Measurements from ENCODE around the gene RNF212.

Gene RNF212

DNA sequence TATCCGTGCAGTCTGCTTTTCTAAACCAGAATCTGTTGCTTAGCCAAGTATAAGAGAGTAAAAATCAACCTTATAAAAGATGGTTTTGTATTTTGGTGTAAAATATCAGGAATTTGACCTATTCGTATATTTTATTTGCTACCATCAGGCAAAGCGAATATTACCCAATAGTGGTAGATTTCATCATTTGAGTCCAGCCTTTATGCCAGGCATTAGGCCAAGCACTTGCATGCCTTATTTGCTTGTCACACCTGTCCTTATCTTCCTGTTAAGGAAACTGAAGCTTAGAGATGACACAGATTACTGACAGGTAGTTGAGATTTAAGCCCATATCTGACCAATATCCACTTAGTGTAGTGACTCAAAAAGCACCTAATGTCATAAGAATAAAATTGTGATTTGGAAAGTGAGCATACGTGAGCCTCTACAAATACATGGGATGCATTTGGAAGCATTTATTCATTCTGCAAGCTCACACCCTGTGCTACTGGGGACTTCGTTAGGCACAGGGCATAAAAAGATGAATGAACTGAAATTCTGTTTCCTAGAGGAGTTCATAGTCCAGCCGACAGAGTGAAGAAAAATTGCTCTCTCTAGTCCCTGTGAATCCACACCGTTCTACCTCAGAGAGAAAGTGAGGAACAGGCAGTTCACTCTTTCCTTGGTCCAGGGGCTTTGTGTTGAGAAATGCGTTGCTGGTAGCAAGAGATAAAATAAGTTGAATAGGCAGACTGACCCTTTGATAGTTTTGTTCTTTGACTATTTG lies 2.3 kb upstream of the RNF212 start:
- no peak for DNase-seq (ENCODE audit: low read depth in 1 of 2, low spot score in 1 of 2)

DNA sequence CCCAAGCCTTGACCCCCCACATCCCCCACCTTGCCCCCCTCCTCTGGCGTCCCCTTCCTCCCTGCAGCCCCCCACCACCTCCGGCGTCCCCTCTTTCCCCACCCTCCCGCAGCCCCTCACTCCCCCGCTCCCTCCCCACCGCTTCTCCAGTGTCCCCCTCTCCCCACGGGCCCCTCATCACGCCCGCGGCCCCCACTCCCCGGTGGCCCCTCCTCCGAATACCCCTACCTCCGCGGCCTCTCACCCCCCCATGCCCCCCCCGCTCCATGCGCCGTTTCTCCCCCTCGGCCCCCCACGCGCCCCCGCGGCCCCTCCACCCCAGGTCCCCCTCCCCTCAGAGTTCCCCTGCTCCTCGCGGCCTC lies 562 bp downstream of the RNF212 start:
- DNase-seq (ENCODE audit: low read depth in 1 of 2, low spot score in 1 of 2): no peak

DNA sequence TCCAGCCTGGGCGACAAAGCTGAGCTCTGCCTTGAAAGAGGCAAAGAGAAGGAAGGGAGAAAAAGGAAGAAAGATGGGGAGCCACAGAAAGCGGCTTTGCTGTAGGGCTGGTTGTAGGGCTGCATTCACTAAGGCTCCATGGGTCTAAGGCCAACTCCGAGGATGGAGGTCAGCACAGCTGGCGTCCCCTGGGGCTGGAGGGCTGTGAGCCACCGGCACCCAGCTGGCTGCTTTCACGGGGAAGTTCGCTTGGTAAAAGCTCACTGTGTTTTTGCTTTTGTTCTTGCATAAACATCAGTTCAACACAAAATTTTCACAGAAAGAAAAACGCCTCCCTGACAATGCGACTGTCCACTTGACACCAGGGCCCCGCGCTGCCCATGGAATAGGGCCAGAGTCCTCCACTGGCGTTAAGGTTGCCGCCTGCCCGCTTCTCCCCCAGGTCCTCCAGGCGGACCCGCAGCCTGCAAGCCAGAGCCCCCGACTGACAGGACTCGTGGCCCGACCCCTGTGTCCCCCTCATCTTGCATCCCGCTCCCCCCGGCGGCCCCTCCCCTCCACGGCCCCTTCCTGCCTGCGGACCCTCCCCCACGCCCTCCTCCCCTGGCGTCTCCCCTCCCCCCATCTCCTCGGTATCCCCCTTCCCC lies 1.1 kb downstream of the RNF212 start:
- DNase-seq (ENCODE audit: low read depth in 1 of 2, low spot score in 1 of 2): no peak

DNA sequence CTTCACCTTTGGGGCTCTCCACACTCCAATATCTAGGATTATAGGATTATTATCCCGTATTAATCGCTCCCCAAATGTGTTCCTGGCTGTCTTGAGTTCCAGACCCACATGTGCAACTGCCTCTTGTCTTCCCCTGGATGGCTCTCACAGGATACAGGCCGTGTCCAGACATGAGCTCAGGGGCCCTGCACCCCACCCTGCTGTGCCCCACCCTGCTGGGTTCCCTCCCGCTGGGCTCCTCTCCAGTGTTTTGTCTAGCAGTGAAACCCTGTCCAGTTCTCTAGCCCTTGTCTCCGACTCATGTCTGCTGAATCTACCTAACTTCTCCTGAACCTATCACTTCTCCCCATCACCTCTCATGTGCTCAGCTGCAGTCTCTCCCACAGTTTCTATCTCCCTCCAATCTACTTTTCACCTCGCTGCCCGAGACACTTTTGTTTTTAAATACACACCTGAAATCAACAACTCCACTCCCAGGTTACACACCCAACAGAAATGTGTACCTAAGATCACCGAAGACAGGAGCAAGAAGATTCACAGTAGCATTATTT lies 2.0 kb downstream of the RNF212 start:
- DNase-seq (ENCODE audit: low read depth in 1 of 2, low spot score in 1 of 2): no peak

DNA sequence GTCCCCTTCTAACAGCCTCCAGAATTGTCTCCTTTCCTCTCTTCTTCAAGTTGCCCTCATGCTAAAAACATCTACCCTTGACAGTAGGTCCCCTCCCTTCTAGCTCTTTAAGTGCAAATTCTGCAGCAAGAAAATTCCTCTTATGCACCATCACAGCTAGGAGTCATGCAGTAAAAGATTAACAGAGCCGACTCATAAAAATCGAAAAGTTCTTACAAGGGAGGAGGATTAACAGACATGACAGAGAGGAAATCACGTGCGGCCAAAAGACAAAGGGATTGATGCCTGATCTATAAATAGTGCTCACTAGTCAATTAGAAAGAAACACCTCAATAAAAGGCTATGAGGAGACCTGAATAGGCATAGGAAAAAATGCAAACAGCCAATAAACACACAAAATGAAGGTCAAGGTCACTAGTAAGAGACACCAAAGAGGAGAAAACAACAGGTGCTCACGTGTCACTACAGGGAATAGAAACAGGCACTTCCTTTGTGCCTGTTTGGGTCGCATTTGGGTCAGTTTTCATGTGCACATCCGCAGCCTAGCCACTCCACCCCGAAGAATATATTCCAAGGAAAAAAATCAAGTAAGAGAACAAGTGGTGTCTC lies 3.4 kb downstream of the RNF212 start:
- DNase-seq (ENCODE audit: low read depth in 1 of 2, low spot score in 1 of 2): no peak

DNA sequence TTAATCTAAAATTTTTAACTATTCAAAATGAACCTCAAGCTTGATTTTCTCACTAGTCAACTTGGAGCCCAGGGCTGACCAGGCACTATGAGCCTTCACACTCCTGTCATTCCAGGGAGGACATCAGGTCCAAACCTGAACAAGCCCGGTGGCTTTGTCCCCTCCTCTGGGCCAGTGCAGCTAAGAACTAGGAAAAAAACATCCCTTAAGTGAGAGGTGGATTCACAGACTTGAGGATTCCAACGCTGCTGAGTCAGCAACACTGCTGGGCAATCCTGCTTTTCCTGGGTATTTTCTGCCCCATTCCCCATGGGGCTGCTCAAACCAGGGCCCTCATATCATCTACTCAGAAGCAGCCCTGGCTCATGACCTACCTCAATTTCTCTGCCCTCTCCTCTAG lies 4.0 kb downstream of the RNF212 start:
- DNase-seq (ENCODE audit: low read depth in 1 of 2, low spot score in 1 of 2): no peak

DNA sequence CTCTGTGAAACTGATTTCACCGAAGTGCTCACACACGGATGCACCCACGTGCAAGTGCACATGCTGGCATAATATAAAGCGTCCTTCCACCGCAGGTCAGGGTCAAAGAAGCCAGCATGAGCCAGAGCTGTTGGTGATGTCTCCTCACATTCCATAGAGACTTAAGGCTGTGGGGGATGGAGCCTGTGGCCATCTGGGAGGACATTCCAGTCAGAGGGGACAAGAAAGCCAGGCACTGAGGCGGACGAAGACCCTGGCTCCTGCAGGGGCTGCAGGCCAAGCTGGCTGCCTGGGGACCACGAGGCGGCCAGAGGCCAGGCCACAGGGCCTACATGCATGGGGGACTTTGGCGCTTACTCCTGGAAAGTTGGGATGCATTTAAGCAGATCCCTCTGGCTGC lies 7.7 kb downstream of the RNF212 start:
- no peak for DNase-seq (ENCODE audit: low read depth in 1 of 2, low spot score in 1 of 2)

DNA sequence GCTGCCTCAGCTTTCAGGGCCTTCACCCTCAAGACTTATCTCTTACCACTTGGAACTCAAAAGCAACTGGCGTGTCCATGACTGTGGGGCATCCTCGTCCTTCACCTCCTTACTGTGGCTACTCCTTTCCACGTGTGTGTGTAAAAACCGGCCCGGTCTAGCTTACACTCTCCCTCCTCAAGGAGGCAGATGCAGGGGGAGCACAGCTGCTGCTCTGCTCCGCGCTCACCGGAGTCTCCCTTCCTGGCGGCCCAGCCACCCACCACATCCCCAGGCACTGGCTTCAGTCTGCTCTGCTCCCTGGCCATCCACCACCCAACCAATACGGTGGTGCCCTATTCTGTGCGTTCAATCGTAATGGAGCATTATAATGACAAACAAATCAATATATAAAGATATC lies 8.3 kb downstream of the RNF212 start:
- DNase-seq (ENCODE audit: low read depth in 1 of 2, low spot score in 1 of 2): no peak

DNA sequence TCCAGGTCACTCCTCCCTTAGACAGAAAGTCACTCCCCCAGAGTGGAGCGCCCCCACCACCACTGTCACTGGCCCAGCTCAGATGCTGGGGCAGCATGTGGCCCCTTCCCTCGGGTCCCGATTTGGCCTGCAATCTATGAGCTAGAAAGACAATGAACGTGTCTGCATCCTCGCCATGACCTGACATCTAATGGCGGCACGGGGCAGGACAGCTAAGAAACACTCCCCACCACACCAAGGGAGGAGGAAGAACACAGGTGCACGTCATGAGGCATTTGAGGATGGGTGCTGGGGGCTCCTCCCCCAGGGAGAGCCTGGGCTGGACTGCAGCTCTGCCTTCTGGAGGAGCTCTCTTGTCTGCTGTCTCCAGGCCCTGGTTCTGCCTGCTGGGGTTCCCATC lies 8.7 kb downstream of the RNF212 start:
- DNase-seq (ENCODE audit: low read depth in 1 of 2, low spot score in 1 of 2): no peak

DNA sequence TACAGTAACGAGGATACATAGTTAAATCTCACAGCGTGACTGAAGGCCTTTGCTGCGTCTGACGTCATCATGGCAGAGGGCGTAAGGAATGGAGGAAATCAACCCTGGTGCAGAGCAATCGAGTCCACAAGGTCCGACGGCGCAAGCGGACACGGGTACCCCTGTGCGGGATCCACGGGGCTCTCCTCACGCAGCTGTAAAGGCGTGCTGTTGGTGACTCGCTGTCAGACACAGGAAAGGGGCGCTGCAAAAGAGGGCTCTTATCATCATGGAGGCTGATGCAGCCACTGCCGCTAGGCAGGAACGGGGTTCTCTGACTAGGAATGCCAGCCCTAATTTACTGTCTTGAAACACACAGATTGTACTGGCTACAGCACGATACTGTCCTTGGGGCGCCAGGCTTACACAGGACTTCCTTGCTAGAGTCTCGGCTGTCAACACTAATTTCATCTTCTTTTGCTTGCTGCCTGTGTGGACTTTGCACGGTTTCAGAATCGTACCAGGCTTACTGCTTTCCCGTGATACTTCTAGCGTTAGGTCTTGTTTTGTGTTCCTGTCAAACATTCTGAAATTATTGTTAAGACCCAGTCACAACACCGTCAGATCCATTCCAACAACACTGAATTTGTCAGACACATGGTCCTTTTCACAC lies 13.6 kb downstream of the RNF212 start:
- no peak for DNase-seq (ENCODE audit: low read depth in 1 of 2, low spot score in 1 of 2)

DNA sequence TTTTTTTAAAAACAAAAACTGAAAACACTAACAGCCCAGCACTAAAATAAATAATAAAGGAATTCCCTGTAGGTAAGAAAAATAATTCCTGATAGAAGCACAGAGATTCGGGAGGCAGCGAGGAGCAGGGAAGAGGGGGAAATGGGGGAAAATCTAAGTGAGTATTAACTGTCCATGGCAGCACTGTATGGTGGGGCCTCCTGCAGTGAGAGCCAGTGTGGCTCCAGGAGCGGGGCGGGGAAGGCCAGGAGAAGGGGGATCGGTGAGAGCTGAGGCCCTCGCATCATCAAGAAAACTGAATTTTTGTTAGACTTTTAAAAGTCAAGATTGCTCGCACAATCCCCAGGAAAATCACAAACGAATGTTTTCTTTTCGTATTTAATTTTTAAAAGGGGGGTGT lies 14.1 kb downstream of the RNF212 start:
- no peak for DNase-seq (ENCODE audit: low read depth in 1 of 2, low spot score in 1 of 2)

DNA sequence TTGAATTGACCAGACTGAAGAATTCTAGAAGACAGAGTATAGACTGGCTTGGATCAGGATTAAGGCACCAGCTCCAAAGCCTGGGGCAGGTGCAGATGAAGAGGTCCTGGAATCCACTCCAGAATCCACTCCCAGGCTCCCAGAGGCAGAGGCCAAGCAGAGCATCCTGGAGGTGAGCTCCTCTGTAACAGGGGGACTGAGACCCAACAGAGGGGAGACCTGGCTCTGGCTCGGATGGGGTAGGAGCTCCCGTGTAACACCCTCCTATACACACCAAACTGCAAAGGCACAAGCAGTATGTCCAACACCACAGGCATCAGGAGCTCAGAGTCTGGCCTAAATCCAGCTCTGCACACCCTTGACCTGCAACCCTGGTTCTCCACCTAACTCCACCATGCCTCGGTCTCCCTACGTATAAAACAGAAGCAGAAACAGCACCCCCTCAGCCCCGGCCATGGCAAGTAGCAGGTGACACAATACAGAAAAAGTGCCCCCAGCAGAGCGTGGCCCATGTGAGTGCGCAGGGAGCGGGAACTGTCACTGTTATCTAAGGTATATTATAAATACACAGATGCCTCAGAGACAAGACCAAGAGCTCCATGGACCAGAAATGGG lies 14.9 kb downstream of the RNF212 start:
- no peak for DNase-seq (ENCODE audit: low read depth in 1 of 2, low spot score in 1 of 2)

DNA sequence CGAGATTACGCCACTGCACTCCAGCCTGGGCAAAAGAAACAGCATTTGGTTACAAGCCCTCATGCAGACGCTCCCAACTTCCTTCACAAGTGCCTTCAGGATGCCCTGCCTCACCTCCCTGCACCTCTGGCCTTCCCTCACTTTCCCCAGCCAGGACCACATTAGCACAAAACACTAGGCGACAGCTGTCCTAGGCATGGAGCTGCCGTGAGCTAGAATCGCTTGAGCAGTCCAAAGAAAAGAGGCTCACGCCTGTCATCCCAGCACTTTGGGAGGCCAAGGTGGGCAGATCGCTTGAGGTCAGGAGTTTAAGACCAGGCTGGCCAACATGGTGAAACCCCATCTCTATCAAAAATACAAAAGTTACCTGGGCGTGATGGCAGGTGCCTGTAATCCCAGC lies 15.8 kb downstream of the RNF212 start:
- no peak for DNase-seq (ENCODE audit: low read depth in 1 of 2, low spot score in 1 of 2)

DNA sequence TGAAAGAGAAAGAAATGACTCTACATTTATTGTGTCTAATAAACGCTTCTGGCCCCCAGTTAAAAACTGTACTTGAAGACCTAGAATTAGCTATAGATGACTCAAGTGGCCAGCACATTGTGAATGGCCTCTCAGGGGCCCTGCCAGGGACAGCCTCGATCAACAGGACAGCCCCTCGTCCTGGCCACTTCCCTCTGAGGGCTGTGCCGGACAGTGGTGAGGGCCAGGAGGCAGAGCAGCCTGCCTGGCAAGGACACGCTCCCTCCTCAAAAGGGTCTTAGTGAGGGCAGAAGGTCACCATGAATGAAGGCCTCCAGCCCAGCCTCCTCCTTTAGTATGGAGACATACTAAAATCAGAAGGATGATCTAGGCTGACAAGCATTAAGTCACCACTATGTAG lies 16.5 kb downstream of the RNF212 start:
- DNase-seq (ENCODE audit: low read depth in 1 of 2, low spot score in 1 of 2): no peak

DNA sequence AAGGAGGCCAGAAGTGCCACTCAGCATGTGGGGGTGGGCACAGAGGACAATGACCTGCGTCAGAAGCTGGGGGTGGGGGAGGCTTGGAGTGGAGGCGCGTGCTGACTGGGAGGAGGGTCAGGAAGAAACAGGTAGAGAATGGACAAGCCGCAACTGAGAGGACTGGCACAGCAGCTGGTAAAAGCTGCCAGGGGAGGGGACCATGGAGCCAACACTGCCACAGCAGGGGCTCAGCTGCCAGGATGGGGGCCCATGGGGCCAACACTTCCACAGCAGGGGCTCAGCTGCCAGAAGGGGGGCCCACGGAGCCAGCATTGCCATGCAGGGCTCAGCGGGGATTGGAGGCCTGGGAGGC lies 19.1 kb downstream of the RNF212 start:
- no peak for DNase-seq (ENCODE audit: low read depth in 1 of 2, low spot score in 1 of 2)

DNA sequence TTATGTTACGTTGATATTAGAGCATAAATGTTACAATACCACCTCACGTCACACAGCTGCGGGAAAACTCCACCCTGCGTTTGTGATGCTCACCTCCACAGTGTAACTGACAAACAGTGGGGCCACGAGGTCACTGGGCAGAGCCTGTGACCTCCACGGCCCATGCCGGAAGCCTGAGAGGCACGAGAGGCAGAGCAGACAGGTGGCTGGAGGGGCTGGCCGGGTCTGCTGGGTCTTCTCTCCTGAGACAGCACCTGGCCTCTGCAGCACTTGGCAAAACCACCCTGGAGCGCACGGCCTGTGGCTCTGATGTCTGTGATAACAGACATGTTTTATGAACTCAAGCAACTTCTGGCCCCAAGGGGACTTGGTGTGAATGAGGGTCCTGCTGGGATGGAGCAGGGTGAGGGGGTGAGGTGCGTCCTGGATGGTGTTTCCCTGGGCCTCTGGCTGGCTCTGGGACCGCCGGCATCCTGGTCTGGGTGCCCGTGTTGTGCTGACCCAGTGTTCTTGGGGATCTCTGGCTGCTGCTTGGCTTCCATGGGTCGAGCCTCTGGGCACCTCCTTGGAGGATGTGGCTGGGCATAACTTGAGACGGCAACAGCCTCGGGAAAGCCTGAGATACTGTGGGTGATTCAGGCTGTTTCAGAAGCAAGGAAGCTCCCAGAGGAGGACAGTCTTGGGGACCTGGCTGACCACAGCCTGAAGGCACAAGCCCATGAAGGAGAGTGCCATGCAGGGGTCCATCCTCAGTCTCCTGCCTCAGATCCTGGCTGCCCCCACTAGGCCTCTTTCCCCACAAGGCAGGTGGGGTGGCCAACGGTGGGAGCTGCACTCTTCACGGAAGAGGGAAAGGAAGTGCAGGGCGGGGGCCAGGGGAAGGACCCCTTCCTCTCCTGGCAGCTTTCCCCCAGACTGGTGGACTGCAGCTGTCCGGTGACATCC lies 19.7 kb downstream of the RNF212 start:
- DNase-seq (ENCODE audit: low read depth in 1 of 2, low spot score in 1 of 2): no peak

DNA sequence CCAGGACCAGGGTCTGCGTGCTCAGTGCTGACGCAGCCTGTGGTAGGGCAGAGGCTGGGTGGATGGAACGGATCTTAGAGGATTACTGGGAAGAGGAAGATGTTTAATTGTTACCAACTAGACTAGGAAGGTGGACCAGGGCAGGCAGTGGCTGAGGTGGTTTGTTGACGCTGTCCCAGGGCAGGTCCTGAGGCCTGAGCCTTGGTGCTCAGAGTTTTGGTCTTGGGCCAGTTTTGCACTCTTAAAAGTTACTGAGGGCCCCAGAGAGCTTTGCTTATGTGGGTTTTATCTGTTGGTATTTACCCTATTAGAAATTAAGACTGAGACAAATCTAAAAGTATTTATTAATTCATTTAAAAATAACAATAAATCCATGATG lies 20.4 kb downstream of the RNF212 start:
- DNase-seq (ENCODE audit: low read depth in 1 of 2, low spot score in 1 of 2): no peak

DNA sequence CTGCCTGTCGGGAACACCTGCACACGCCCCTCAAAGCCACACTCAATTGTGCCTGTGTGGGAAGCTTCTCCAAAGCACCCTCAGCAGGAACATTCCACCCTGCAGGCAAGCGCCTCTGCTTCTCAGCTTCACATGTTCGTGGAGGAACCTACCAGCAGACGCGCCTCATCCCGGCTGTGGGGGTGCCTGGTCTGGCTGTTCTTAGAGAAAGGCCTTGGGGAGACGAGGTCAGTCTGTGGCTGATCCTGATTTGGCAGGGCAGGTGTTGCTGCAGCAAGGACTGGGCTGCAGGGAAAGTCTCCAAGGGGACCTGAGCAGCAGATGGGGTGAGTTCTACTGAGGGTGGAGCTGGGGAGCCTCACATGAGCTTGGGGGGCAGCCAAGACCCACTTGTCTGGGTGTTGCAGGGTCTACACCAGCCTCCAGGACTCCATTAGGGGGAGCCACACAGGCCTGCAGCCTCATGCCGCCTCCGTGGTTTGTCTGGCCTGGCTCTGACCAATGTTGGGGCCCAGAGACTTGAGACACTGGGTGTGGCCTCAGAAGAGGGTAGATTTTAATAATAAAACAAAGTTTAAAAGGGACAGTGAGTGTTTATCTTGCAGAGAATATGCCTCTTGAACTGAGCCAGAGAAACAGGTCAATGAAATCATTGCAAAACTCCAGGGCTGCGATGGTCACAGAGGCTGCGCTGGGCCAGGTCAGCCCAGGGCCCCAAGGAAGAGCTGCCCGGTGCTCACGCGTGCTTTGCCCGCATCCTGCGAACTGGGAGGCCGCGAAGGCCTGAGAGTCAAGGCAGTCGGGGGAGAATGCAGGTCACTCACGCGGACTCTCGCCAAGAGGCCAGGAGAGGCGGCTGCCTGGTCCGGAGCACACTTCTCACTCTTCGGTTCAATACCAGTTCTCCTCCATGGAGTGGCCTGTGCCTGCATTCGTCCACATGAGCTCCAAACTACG lies 21.1 kb downstream of the RNF212 start:
- no peak for DNase-seq (ENCODE audit: low read depth in 1 of 2, low spot score in 1 of 2)

DNA sequence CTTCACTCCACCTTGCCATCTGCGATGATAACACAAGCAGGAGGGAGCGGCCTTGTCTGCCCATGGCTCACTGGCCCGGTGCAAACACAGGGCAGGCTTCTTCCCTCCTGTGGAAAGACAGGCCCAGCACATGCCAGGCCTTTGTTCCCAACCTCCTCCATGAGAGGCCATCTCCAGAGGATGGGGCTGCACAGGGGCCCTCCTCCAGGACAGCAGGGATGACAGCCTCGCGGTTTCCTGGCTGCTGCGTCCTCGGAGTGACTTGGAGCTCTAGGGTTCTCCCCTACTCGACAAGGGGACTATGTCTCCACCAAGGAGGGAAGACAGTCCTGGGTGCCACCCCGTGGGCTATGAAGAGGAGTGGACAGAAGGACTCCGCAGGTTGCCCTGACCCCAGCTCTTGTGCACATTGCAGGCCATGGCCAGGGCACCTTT lies 21.8 kb downstream of the RNF212 start:
- DNase-seq (ENCODE audit: low read depth in 1 of 2, low spot score in 1 of 2): no peak
